Measurements from ENCODE around the gene TLR9.

DNA sequence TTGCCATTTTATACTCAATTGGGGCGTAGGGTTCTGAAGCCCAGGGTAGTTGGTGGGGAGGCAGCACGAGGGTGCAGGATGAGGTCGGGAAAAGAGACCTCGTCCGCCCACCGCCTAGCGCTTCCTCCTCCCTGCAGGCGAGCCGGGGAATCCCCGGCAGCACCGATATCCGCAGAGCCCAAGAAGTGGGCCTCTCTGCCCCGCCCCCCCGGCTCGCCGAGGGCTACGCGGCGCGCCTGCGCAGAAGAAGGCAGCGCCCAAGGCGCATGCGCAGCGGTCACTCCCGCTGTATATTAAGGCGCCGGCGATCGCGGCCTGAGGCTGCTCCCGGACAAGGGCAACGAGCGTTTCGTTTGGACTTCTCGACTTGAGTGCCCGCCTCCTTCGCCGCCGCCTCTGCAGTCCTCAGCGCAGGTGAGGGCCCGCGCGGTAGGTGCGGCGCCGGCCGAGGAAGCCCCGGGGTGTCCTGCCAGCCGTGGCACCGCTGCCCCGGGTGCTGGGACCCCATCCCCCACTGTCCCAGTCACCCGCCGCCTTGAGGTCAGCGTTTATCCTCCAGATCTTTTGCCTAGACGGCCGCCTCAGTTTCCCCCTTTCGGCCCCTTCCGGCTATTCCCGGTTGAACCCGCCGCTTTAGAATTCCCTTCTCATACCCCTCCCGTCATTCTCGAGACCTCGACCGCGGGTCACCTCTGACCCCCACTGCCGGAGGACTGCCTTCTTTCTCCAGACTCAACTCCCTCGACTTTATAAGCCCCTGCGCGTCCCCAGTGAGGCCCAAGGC lies 27.4 kb downstream of the TLR9 start, which contains the start of gene ALAS1:
- TF ChIP-seq ZNF274 (IDR thresholded peaks at IDR 0.05; ENCODE audit: low read depth, low read length) (no peak), YY1 (IDR thresholded peaks at IDR 0.05; ENCODE audit: insufficient read depth, insufficient read length) (no peak), SUZ12 (IDR thresholded peaks at IDR 0.05; ENCODE audit: extremely low read depth, insufficient read depth, insufficient read length) (no peak)

Data from NT2/D1 (cell line).